NCI-H146 treated with DMSO at 0.1 percent for 48 hours (cell line): ENCODE results near the gene SPRED2.

Experiments used
- DNase-seq: peaks from one replicate; lab custom pipeline; 2025; ENCODE audit not compliant: unreplicated experiment; lab: John Stamatoyannopoulos, UW

The SPRED2 gene

DNA sequence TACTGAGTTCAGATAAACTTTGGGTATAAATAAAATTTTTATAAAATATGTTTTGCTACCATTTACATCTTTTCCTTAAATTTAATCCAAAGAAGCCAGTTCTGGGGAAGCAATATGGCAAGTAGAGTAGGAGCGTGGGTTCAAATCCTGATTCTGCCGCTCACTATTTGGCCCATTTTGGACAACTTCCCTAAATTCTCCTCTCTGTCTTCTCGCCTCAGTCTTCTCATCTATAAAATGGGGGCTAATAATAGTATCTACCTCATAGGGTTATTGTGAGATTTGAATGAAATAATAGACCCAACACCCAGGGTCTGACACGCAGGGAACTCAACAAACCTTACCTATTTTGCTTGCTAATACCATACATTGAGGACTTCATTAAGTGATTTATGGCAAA lies 145.0 kb downstream of the SPRED2 start:
- no peak for DNase-seq

DNA sequence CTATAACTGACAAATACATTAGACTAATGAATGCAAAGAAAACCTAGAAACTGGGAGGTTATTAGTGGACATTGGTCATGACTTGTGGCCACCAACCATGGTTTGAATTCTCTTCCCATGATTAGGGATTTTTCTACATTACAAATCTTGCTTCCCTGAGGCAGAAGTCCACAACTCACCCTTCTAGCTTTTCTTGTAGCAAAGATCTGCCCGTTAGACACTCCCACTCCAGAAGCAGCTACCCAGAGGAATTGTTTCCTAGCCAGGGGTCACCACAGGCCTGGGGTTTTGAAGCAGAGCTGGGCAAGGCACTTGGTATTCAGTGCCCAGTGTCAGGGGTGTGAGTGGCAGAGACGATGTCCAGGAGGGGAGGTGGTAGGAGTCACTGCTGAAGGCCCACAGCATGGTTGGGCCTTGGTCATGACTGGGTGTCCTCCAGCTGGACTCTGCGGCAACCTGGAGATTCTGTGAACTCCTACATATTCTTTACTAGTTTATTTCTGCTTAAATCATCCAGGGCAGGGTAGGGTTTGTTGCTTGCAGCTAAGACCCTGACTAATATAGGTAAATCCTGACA lies 149.8 kb downstream of the SPRED2 start:
- DNase-seq = no peak

- DNase-seq = no peak
These were observed 150.6 kb downstream of the SPRED2 start for GRCh38 chr2:65281627-65282351.

DNA sequence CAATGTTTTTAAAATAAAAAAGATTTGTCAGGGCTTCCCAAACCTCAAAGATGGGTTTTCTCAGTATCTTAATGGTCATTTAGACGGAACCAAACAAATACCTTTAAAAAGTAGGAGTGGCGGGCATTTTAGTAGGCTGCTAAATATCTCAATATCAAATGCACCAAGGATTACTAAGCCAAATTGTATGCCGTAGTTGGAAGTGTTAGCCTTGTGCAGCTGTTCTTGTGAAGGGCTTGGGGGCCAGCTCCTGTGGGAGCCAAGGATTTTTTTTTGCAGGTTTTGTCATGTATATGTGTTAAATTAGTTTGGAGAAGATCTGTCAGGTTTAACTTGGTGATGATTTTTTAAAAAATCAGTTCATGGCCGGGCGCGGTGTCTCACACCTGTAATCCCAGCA lies 152.6 kb downstream of the SPRED2 start:
- DNase-seq = no peak

GRCh38 chr2:65278531-65278981 lies 153.8 kb downstream of the SPRED2 start:
- DNase-seq = no peak

GRCh38 chr2:65277791-65278483 lies 154.5 kb downstream of the SPRED2 start:
- no peak for DNase-seq

DNA sequence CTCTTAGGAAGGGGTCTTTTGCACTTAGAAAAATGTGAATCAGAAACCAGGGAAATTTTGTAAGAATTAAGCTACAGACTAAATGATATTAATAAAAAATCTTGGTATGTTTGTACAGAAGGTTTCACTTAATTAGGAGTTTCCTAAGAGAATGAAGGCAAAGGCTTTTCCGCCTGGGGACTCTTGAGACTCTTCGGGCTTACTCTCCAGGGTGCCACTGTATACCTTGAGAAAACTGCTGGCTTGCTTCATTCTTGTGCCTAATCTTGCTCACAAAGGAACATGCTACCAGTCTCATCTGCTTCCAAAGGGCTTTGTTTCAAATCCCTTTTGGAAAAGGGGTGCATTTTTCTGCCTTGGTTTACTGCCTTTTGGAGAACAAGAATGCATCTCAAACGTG lies 155.3 kb downstream of the SPRED2 start:
- DNase-seq = no peak

- DNase-seq = no peak
These were observed 155.8 kb downstream of the SPRED2 start for GRCh38 chr2:65276609-65277008.

GRCh38 chr2:65275141-65275915 lies 157.1 kb downstream of the SPRED2 start:
- DNase-seq = no peak

GRCh38 chr2:65273344-65273743 lies 159.1 kb downstream of the SPRED2 start:
- DNase-seq = no peak

DNA sequence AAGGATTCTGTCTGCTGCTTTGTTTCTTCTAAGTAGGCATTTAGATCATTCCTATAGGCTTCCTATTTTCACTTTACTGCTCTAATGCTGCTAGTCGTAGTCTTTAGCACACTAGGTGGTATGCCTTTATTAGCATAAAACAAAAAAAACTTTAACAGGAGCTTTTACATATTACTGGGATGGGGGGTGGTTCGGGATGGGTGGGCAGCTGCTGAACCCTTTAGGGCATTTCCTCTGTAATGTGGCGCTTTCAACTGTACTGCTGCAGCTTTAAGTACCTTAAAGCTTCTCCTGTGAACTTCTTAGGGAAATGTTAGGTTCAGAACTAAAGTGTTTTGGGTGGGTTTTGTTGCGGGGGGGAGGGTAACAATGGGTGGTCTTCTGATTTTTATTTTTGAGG lies 163.4 kb downstream of the SPRED2 start:
- DNase-seq = no peak

DNA sequence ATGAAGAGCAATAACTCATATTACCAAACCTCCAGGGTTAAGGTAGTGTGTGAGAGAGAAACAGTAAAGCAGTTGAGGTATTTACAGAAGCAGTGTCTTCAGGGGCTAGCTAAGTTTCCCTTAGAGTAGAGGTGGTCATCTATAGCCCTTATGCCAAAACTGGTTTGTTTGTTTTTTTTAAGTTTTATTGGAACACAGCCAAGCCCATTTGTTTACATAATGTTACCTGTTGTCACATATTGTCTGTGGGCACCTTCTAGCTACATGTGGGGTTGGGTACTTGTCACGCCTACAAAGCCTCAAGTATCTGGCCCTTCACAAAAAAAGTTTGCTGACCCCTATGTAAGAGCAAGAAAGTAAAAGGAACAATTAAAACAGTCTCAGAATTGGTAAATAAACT lies 165.4 kb downstream of the SPRED2 start:
- DNase-seq = no peak

DNA sequence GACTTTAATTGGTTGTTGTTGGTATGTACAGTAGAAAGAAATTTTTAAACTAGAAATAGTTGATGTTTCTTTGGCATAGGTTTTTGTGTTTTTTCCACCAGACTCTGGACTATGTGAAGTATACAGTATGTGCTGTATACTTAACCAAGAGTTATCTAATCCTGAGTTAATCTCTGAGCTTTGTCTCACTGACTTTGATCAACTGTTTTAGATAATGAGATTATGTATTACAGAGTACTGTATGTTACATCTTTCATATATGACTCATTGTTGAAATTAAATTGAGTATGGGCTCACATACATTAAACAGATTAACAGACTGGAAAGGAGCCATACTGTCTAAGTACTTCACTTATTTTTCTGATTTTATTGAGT lies 166.7 kb downstream of the SPRED2 start:
- DNase-seq = no peak

- DNase-seq = peak; percentile 53
These were observed 167.4 kb downstream of the SPRED2 start for GRCh38 chr2:65264821-65265670.

- no peak for DNase-seq
These were observed 168.4 kb downstream of the SPRED2 start for GRCh38 chr2:65263986-65264385.

- no peak for DNase-seq
These were observed 169.1 kb downstream of the SPRED2 start for GRCh38 chr2:65263262-65263661.

DNA sequence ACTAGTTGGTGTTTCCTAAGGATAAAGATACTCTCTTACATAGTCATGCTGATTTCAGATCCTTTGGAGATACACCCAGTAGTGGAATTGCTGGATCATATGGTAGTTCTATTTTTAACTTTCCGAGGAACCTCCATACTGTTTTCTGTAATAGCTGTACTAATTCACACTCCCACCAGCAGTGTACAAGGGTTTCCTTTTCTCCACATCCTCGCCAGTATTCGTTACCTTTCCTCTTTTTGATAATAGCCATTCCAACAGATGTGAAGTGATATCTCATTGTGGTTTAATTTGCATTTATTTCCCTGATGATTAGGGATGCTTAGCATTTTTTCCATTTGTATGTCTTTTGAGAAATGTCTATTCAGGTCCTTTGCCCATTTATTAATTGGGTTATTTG lies 170.7 kb downstream of the SPRED2 start:
- no peak for DNase-seq
